ENCODE results near the gene HSPA1A. TPM values are rescaled to one million over a fixed set of nuclear protein-coding genes. Genes with fewer than 3 reads are reported as not detected.

The HSPA1A gene
- total and polyA plus RNA-seq, 9 of the 15 experiments (the other 6 are each of a cell fraction or from before 2014, with no cell fraction given), result 2.2 to 273 (median 107) TPM

- TF ChIP-seq E2F6 (IDR thresholded peaks at IDR 0.05; ENCODE audit: borderline replicate concordance in 1 of 2, extremely low read depth in 1 of 2, insufficient read depth in 1 of 2, insufficient read length in 1 of 2, low read depth in 1 of 2, low read length in 1 of 2, poor library complexity in 1 of 2, severe bottlenecking in 1 of 2) (peak; percentile 25 to 74), HOMEZ (CRISPR knock-in tag; IDR thresholded peaks at IDR 0.05) (peak; percentile 70; the same call in 1 of the 2 replicates), ZNF347 (CRISPR knock-in tag; IDR thresholded peaks at IDR 0.05; ENCODE audit: low read depth) (no peak), PRDM10 (IDR thresholded peaks at IDR 0.05; ENCODE audit: partially characterized antibody) (no peak), CBX2 (IDR thresholded peaks at IDR 0.05; ENCODE audit: insufficient read depth, low read length, poor library complexity, severe bottlenecking) (no peak), BMI1 (IDR thresholded peaks at IDR 0.05; ENCODE audit: low read length) (no peak), E2F4 (CRISPR knock-in tag; IDR thresholded peaks at IDR 0.05; ENCODE audit: low read depth) (no peak), POLR3G (IDR thresholded peaks at IDR 0.05; ENCODE audit: extremely low read depth, insufficient read length, insufficient replicate concordance) (no peak), RBM22 (IDR thresholded peaks at IDR 0.05; ENCODE audit: low read depth, low read length, poor library complexity, severe bottlenecking) (no peak), ZBTB9 (CRISPR knock-in tag; IDR thresholded peaks at IDR 0.05) (peak; percentile 85), TRIM28 (IDR thresholded peaks at IDR 0.05) (peak; percentile 43), SMARCC2 (IDR thresholded peaks at IDR 0.05; ENCODE audit: low read depth) (peak; percentile 87), ZNF134 (CRISPR knock-in tag; conservative IDR thresholded peaks at IDR 0.05) (no peak; the same call in 1 of the 2 replicates), MXD1 (CRISPR knock-in tag; IDR thresholded peaks at IDR 0.05; ENCODE audit: borderline replicate concordance, poor library complexity, severe bottlenecking) (no peak)
Measured at GRCh38 chr6:31822036-31822821, 6.9 kb downstream of the HSPA1A start (continued).
